HCT116 (cell line): ENCODE measurements around the gene NFKBIZ. TPM values are rescaled to one million over a fixed set of nuclear protein-coding genes. Genes with fewer than 3 reads are reported as not detected.

Experiments used
- ATAC-seq: fragments of 200-7000 bp; cut with Tn5 transposase; 2 replicates; pipeline ENCODE4 v1.9.1; 2020; ENCODE audit warnings: mild to moderate bottlenecking, moderate library complexity
- BruUV-seq: library from RNA; stranded (reverse); fragments of 400-500 nt; replicated peaks from 2 replicates; lab custom pipeline; 2021; lab: Mats Ljungman, UMichigan
- CTCF ChIA-PET: fragments of 300-600 bp; sonication (Branson Sonifier 250); formaldehyde crosslinking; loops from one replicate; lab custom pipeline; 2021; ENCODE audit warnings: antibody characterized with exemption; lab: Charles Lee
- POLR2A ChIA-PET: fragments of 300-600, 350-600 bp; sonication (Branson Sonifier 250); formaldehyde crosslinking; loops from one replicate; lab custom pipeline; 2021; ENCODE audit warnings: antibody characterized with exemption; lab: Charles Lee
- RAD21 ChIA-PET, 2 experiments: fragments of 300-600 bp; sonication (Branson Sonifier 250); formaldehyde crosslinking; loops; one replicate each; lab custom pipeline; 2023; ENCODE audit warnings: low total read pairs in 2 of 2; ENCODE audit not compliant: uncharacterized antibody in 2 of 2, unreplicated experiment in 2 of 2, low non-redundant PET in 1 of 2; lab: Charles Lee
- DNase-seq: peaks from one replicate; pipeline ENCODE4 v3.0.0-alpha.2; 2010; ENCODE audit warnings: low read depth, low spot score
- H2AFZ ChIP-seq: fragments of 200-600 bp; shearing (Covaris generic), sonication (generic); 2 replicates; pipeline ENCODE4 v1.6.1; 2017; ENCODE audit warnings: low read depth, mixed run types, mixed read lengths, antibody characterized with exemption, low read length; ENCODE audit not compliant: poor library complexity, severe bottlenecking
- H3K27ac ChIP-seq: 2 replicates; pipeline ENCODE4 v1.5.1; 2012; ENCODE audit warnings: low read depth, low read length
- H3K27me3 ChIP-seq: fragments of 200-600 bp; sonication (generic); 2 replicates; pipeline ENCODE4 v1.6.1; 2016; ENCODE audit warnings: mixed run types, low read length, mixed read lengths; ENCODE audit not compliant: insufficient read depth
- H3K36me3 ChIP-seq, 2 experiments: fragments of 200-500 bp in 1 of 2; fragments of 200-600 bp in 1 of 2; sonication (Bioruptor generic) in 1 of 2; sonication (generic) in 1 of 2; 2 replicates each; pipeline versions ENCODE4 v1.5.1 to v1.6.1; 2014 to 2016; ENCODE audit warnings: low read length in 2 of 2, inconsistent platforms in 1 of 2, mixed read lengths in 1 of 2, mixed run types in 1 of 2; ENCODE audit not compliant: insufficient read depth in 2 of 2, control insufficient read depth in 1 of 2
- H3K4me1 ChIP-seq, 2 experiments: fragments of 200-600 bp in 1 of 2; sonication (generic) in 1 of 2; 2 replicates each; pipeline versions ENCODE4 v1.5.1 to v1.6.1; 2012 to 2017; ENCODE audit warnings: low read length in 2 of 2, inconsistent platforms in 1 of 2, mild to moderate bottlenecking in 1 of 2, mixed read lengths in 1 of 2, mixed run types in 1 of 2, moderate library complexity in 1 of 2; ENCODE audit not compliant: insufficient read depth in 2 of 2, control insufficient read depth in 1 of 2
- H3K4me2 ChIP-seq: fragments of 200-600 bp; sonication (generic); 2 replicates; pipeline ENCODE4 v1.6.1; 2017; ENCODE audit warnings: mixed run types, low read length, mixed read lengths
- H3K4me3 ChIP-seq, 2 experiments: fragments of 200-600 bp in 1 of 2; sonication (generic) in 1 of 2; replicated peaks in 1 of 2; 2 replicates each; pipeline ENCODE4 v1.5.1; 2011 to 2016; ENCODE audit warnings: low read length in 2 of 2, control low read depth in 1 of 2, low read depth in 1 of 2, mild to moderate bottlenecking in 1 of 2, mixed read lengths in 1 of 2, mixed run types in 1 of 2
- H3K79me2 ChIP-seq: fragments of 200-600 bp; sonication (generic); 2 replicates; pipeline ENCODE4 v1.6.1; 2017; ENCODE audit warnings: mild to moderate bottlenecking, mixed run types, low read length, moderate library complexity, mixed read lengths; ENCODE audit not compliant: insufficient read depth
- H3K9ac ChIP-seq: fragments of 200-600 bp; sonication (generic); 2 replicates; pipeline ENCODE4 v1.6.1; 2016; ENCODE audit warnings: low read length, mixed read lengths
- H3K9me2 ChIP-seq: fragments of 200-600 bp; sonication (generic), shearing (Covaris generic); 2 replicates; pipeline ENCODE4 v1.6.1; 2017; ENCODE audit warnings: mixed run types, mild to moderate bottlenecking, moderate library complexity; ENCODE audit not compliant: insufficient read depth
- H3K9me3 ChIP-seq, 2 experiments: fragments of 200-500 bp in 1 of 2; fragments of 200-600 bp in 1 of 2; sonication (Bioruptor generic) in 1 of 2; sonication (generic) in 1 of 2; 2 replicates each; pipeline ENCODE4 v1.6.1; 2014 to 2017; ENCODE audit warnings: low read length in 2 of 2, mixed read lengths in 2 of 2, inconsistent platforms in 1 of 2, low read depth in 1 of 2, mild to moderate bottlenecking in 1 of 2, mixed run types in 1 of 2, moderate library complexity in 1 of 2; ENCODE audit not compliant: control insufficient read depth in 1 of 2, insufficient read depth in 1 of 2
- H4K20me1 ChIP-seq: fragments of 200-600 bp; sonication (generic), shearing (Covaris generic); 2 replicates; pipeline ENCODE4 v1.6.1; 2017; ENCODE audit warnings: mixed run types, mild to moderate bottlenecking, moderate library complexity; ENCODE audit not compliant: insufficient read depth
- EGR1 ChIP-seq: IDR thresholded peaks from 2 replicates; pipeline ENCODE4 v1.6.1; 2012; ENCODE audit warnings: low read depth
- RAD21 ChIP-seq: IDR thresholded peaks from 2 replicates; pipeline ENCODE4 v1.6.1; 2012; ENCODE audit warnings: low read depth, mild to moderate bottlenecking
- intact Hi-C: fragments of 100-400 bp; cut with micrococcal nuclease; formaldehyde crosslinking; loops from 2 replicates; pipeline ENCODE4 v1.10.0; 2022
- total RNA-seq: library from RNA; stranded (reverse); gene quantifications from one replicate; pipeline ENCODE4 v1.2.1, GENCODE V29; 2021; ENCODE audit not compliant: unreplicated experiment
- TF ChIP-seq, protein P1 (sequence below), 3 experiments: fragments of 200-600 bp in 1 of 3; sonication (generic) in 1 of 3; IDR thresholded peaks in 2 of 3; conservative IDR thresholded peaks in 1 of 3; 2 replicates each; pipeline ENCODE4 v1.5.1; 2012 to 2017; ENCODE audit warnings: low read depth in 2 of 3, low read length in 2 of 3, antibody characterized with exemption in 1 of 3, borderline replicate concordance in 1 of 3, control low read depth in 1 of 3, mild to moderate bottlenecking in 1 of 3, mixed read lengths in 1 of 3, mixed run types in 1 of 3, moderate library complexity in 1 of 3; ENCODE audit not compliant: insufficient read depth in 1 of 3
- TF ChIP-seq, protein P2 (sequence below): IDR thresholded peaks from 2 replicates; pipeline ENCODE4 v1.6.1; 2011; ENCODE audit warnings: mild to moderate bottlenecking, low read length, moderate library complexity; ENCODE audit not compliant: insufficient replicate concordance; ENCODE audit errors: extremely low read depth

Gene NFKBIZ
- total RNA-seq, 1 experiment from 2014 or later = 12.2 TPM

DNA sequence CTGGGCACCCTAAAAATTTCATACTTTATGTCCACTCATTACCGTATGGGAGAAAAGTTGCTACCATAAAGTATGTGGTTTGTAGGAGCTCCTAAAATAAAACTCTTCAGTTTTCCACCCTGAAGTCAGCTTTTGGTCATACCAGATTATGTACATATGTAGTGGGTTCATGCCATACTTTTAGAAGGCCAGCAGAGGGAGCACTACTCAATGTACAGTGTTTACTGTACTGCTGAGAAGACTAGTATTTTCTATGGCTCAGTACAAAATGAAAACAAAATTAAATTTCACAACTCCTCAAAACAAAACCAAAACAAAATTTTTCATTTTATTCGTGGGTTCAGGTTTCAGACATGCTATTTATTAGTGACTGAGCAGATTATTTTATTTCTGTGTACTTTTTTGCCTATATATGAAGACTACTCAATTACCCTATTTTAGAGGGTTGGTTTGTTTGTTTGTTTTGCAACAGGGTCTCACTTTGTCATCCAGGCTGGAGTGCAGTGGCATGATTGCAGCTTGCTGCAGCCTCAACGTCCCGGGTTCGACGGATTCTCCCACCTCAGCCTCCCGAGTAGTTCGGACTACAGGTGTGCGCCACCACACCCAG, 46.0 kb upstream of the NFKBIZ start:
- Histone ChIP-seq H3K4me3 (no peak overlapping the region), H3K9me3 (no peaks in the 10 kb centered on the region), H3K9ac (no peak overlapping the region), H3K4me2 (no peak overlapping the region), H3K27ac (no peak overlapping the region), H3K27me3 (no peaks in the 10 kb centered on the region), H2AFZ (no peak overlapping the region), H4K20me1 (no peaks in the 10 kb centered on the region), H3K4me1 (no peaks in the 10 kb centered on the region), H3K36me3 (no peaks in the 10 kb centered on the region), H3K9me2 (no peaks in the 10 kb centered on the region), H3K79me2 (no peaks in the 10 kb centered on the region)
- peak; percentile 96 for ATAC-seq
- CTCF ChIA-PET = interaction anchor here (0.5 to 3.6 kb wide), 12 partner anchors 9 to 733 kb away, joined by 3 to 33 read pairs (median 4); partner anchors contain the start of gene NXPE3
- no TSS peak for BruUV-seq
- peak; percentile 43 for DNase-seq
- RAD21 ChIA-PET = interaction anchor here in 1 of 2 experiments (1.6 kb wide), 1 partner anchor 423 kb away, joined by 10 read pairs; no protein-coding TSS in a partner anchor
- POLR2A ChIA-PET = no interaction called here
- TF ChIP-seq, protein P1, sequence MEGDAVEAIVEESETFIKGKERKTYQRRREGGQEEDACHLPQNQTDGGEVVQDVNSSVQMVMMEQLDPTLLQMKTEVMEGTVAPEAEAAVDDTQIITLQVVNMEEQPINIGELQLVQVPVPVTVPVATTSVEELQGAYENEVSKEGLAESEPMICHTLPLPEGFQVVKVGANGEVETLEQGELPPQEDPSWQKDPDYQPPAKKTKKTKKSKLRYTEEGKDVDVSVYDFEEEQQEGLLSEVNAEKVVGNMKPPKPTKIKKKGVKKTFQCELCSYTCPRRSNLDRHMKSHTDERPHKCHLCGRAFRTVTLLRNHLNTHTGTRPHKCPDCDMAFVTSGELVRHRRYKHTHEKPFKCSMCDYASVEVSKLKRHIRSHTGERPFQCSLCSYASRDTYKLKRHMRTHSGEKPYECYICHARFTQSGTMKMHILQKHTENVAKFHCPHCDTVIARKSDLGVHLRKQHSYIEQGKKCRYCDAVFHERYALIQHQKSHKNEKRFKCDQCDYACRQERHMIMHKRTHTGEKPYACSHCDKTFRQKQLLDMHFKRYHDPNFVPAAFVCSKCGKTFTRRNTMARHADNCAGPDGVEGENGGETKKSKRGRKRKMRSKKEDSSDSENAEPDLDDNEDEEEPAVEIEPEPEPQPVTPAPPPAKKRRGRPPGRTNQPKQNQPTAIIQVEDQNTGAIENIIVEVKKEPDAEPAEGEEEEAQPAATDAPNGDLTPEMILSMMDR (IDR thresholded peaks at IDR 0.05 in 2 of 3, conservative IDR thresholded peaks at IDR 0.05 in 1 of 3; ENCODE audit: borderline replicate concordance in 1 of 3, insufficient read depth in 1 of 3, low read depth in 2 of 3, low read length in 2 of 3) = peak; percentile 53 to 88 (median 81); a peak in 5 of 6 replicates
- TF ChIP-seq EGR1 (no peak), RAD21 (peak; percentile 49)
- TF ChIP-seq, protein P2, sequence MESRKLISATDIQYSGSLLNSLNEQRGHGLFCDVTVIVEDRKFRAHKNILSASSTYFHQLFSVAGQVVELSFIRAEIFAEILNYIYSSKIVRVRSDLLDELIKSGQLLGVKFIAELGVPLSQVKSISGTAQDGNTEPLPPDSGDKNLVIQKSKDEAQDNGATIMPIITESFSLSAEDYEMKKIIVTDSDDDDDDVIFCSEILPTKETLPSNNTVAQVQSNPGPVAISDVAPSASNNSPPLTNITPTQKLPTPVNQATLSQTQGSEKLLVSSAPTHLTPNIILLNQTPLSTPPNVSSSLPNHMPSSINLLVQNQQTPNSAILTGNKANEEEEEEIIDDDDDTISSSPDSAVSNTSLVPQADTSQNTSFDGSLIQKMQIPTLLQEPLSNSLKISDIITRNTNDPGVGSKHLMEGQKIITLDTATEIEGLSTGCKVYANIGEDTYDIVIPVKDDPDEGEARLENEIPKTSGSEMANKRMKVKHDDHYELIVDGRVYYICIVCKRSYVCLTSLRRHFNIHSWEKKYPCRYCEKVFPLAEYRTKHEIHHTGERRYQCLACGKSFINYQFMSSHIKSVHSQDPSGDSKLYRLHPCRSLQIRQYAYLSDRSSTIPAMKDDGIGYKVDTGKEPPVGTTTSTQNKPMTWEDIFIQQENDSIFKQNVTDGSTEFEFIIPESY = no peak
- intact Hi-C loops = loop anchor here (5.0 kb wide), 1 partner anchor 106 kb away; no protein-coding TSS in a partner anchor
